Stimulated activated CD8-positive, alpha-beta memory T cell treated with anti-CD3 and anti-CD28 coated beads, Interleukin-15, amount 100 ng/mL, for 4 hours (primary cell): ENCODE measurements around the gene CYP1A2.
"Not testable (repeated sequence)": the region's sequence is repeated elsewhere in the genome, so short reads cannot be mapped to it uniquely, and the experiment has no call there.

Experiments
- DNase-seq, 2 donors: peaks; one replicate each; pipeline ENCODE4 v3.0.0-alpha.2; 2020; ENCODE audit warnings: low read depth in 2 of 2

Gene CYP1A2, protein sequence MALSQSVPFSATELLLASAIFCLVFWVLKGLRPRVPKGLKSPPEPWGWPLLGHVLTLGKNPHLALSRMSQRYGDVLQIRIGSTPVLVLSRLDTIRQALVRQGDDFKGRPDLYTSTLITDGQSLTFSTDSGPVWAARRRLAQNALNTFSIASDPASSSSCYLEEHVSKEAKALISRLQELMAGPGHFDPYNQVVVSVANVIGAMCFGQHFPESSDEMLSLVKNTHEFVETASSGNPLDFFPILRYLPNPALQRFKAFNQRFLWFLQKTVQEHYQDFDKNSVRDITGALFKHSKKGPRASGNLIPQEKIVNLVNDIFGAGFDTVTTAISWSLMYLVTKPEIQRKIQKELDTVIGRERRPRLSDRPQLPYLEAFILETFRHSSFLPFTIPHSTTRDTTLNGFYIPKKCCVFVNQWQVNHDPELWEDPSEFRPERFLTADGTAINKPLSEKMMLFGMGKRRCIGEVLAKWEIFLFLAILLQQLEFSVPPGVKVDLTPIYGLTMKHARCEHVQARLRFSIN

DNA sequence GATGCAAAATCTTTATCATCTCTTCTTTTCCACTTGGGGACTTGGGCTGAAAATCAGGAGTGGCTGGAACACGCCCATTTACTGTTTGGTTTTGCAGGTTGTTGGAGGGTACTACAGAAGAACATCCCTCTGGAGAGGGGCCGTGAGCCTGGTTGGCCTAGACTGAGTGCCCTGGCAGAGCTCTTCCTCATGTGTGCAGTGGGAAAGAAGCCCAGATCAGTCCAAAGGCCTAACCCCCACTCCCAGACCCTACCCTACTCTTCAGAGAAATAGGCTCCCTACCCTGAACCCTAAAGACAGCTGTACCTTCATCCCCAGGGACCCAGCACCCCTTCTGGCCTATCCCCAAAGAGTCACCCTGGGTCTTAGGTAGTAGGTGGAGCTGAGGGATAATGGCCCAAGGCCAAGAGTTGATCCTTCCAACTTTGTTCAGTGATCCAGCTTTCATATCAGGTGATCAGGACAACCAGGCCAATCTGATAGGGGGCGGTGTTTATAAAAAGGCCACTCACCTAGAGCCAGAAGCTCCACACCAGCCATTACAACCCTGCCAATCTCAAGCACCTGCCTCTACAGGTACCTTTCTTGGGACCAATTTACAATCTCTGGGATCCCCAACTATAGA, at the start of gene CYP1A2:
TSS of gene CYP1A2 (plus strand) at position 524 of the 625 bp plus-strand sequence. CDS start 894 bp downstream, outside the sequence.
- no peak for DNase-seq

DNA sequence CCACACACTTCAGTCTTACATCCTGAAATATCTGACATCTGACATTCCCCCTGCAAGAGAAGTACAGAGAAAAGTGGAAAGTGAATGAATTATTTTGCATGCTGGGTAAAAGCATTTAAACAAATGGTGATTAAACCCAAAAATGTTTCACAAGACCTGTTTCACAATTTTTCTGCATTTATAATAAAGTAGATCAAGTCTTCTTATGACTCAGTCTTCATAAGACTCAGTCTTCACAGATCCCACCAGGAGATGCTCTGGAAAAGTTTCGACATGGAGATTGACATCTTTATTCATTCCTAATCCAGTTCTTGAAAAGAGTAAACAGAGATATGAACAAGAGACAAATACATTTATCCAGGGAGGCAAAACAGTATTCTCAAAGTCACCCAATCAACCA, 39.6 kb upstream of the CYP1A2 start:
- no peak for DNase-seq

DNA sequence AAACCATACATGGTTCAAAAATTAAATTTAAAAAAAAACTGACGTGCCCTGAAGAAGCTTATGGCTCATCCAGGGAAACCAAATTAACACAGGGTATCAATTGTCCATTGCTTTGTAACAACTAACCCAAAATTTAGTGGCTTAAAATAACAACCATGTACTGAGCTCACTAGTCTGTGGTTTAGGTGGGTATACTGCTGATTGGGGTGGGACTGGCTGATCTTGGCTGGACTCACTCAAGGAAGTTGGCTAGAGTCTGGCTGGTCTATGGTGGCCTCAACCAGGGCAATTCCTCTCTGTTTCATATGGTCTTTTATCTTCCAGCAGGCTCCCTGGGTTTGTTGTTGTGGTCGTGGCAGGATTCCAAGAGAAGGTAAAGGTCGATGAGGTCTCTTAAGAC, 38.8 kb upstream of the CYP1A2 start:
- no peak for DNase-seq

DNA sequence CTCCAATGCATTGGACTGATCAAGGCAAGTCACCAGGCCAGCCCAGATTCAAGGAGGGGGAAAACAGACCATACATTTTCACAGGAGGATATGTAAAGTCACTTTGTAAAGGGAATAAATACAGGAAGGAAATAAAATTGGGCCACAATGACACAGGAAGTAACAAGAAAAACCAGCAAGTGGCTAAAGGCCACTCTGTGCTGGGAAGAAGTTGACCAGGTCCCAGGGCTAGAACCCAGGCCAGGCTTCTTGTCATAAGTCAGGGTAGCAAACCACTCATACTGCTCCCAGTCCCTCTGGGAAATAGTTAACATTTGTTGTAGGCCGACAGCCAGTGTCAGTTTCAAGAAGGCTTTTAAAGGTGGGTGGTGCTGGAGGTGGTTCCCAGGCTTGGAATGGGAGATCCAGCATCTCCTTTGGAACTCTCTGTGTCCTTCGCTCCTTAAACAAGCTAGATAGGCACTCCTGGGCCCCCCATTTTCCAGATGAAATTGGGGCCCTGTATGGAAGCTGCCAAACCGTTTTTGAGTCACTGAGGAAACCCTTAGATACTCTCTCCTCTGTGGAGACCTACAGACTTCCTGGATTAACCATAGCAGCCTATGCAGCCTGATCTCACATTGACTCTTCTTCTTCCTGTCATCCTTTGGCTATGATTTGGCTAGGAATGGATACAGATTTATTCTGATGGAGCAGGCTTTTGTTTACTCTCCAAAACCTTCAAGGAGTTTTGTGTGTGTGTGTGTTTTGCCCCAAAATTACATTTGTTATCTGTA, 38.1 kb upstream of the CYP1A2 start:
- DNase-seq = no peak

DNA sequence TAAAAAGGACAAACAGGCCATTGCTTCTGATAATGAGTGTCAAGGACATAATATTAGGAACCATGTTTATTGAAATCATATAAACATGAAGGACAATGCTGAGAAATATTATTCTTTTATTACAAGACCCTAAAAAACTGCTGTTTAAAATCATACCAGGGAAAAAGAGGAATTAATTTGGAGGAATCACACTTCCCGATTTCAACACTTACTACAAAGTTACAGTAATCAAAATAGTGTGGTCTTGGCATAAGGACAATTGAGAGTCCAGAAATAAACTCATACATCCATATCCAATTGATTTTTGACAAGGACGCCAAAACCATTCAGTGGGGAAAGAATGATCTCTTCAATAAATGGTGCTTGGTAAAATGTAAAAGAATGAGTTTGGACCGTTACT, 36.3 kb upstream of the CYP1A2 start:
- no peak for DNase-seq

DNA sequence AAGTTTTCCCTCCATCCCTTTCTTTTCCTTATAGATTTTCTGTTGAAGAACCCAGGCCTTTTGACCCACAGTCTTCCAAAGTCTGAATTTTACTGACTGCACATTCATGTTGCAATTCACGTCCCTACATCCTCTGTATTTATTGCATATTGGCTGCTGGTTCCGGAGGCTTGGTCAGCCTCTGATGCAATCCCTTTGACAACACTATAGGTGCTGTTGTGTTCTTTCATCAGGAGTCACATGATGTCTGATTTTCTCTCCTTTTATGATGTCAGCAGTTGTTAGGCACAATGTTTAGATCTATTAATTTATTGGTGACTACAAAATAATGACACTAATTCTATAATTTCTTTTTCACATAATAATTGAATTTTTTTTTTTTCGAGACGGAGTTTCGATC, 32.0 kb upstream of the CYP1A2 start:
- DNase-seq = no peak

DNA sequence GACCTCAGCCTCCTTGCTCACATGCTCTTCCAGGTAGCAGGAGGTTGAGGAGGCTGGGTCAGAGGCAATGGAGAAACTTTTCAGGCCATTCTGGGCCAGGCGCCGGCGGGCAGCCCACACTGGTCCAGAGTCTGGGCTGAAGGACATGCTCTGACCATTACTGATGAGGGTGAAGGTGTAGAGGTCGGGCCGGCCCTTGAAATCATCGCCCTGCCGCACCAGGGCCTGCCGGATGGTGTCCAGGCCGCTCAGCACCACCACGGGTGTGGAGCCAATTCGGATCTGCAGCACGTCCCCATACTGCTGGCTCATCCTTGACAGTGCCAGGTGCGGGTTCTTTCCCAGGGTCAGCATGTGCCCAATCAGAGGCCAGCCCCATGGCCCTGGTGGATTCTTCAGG, 26.1 kb upstream of the CYP1A2 start:
- DNase-seq = no peak

DNA sequence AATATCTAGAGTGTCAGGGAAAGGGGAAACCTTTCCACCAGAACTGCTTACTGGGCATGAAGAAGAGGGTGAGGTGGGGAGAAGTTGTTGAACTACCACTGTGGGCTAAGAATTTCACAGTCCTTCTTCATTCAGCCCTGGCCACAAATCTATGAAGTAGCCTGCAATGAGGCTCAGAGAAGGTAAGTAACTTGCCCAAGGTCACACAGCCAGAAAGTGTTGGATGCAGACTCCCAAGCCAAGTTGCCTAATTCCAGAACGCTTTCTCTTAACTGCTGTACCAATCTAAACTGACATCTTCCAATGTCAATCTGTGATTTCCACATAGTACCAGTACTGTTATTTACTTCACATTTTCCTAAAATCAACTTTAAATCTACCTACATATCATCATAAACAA, 25.5 kb upstream of the CYP1A2 start:
- no peak for DNase-seq

DNA sequence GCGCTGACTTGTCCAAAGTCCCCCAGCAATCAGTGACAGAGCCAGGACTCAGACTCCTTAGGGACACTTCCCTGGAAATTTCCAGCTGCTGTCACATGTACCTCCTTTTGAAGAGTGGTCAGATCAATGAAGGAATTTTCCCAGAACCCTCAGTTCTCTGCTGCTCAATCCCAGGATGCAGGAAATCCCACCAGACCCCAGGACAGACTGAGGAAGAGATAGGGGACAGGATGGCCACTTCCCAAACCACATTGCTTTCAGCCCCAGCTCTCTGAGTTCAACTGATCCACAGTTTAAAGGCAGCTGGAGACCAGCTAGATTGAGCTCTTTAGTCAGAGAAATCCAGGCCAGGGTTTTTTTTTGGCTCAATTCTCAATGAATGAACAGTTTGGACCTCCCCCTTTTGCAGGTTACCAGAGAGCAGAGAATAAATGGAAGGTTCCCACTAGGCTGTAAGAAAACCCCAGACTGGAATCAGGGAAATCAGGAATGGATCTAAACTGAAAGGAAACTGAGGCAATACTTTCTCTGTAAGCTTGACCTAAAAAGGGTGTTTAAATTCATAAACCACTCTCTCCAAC, 24.8 kb upstream of the CYP1A2 start:
- no peak for DNase-seq

DNA sequence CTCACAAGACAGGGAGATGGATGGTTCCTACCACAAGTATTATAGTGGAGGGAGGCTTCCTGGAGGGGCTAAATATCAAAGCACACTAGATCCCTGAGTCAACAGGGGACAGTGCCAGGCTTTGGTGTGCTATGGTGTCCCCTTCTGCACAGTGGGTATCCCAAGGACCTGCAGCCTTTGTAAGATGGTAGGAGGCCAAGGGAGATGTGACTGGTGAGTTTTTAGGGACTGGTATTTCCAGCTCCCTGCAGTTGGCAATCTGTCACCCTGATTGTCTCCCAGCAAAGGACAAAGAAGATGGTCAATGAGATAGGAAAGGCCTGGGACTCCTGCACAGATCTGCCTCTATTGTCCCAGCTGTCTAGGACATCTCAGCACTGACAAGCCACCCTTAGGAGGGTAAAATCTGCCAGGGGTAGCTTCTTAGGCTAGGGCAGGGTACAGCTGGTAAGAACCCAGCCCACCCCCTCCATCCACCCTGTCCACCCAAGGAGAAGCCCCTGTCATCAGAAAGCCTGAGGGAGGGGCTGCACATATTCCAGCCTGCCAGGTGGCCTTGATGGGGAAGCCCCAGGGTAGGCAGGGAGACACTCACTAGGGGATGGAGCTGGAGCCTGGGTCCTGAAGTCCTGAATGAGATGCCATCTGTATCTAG, 23.9 kb upstream of the CYP1A2 start:
- DNase-seq = no peak

DNA sequence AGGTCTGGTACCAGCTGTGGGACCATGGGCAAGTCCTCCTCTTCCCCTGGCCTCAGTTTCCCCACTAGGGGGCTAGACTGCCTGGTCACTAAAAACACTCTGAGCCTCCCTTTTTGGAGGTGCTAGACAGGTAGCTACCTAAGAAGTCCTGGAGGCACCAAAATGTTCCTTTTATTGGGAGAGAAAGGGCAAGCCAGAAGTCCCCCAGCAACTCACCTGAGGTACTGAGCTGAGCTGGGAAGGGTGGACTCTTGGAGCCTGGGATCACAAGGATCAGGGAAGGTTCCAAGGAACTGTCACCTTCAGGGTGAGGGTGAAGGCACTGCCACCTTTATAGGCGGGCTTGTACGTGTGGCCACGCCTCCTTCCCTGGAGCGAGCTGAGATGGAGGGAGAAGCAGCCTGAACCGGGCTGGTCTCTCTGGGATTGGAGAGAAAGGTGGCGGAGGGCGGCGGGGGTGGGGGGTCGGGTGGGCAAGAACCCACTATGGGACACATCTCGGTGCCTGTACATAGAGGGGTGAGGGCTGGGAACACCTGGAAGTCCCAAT, 23.3 kb upstream of the CYP1A2 start, which contains the start of gene CYP1A1:
TSS of gene CYP1A1 (minus strand) at position 304 of the 550 bp plus-strand sequence. CDS start 2,431 bp downstream, outside the sequence.
- no peak for DNase-seq

DNA sequence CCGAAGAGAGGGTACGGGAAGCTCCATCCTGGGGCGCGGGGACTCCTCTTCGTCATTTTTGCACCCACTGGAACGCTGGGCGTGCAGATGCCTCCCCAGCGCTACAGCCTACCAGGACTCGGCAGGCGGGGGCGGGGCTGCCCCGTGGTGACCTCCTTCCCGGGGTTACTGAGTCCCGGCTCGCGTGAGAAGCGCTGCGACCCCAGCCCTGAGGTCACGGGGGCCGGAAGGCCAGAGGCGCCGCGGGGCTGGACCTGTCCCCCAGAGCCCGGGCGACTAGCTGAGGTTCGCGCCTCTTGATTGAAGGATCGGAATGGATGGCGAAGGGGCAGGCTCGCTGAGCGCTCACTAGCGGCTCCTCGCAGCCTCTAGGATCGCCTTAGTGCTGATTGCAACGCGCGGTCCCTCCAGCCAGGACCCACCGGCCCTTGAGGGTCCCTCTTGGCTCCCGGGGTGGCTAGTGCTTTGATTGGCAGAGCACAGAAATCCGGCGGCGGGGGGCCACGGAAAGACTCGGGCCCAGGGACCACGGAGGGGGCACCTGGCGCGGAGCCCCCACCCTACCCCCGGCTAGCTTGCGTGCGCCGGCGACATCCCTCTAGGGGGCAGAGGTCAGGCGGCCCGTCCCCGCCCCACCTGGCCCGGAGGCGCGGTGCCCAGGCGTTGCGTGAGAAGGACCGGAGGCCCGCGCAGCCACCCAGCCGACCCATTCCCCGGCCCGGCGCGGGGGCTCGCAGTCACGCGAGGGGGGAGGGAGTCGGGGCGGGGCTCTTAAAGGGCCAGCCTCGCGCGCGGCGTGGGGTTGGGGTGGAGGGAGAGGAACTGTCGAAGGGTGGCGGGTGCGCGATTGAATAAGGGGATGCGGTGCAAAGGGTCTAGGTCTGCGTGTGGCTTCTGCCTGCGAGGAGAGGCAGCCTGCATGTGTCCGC, 22.5 kb upstream of the CYP1A2 start:
- peak in 1 of 2 donors; percentile 26 for DNase-seq

DNA sequence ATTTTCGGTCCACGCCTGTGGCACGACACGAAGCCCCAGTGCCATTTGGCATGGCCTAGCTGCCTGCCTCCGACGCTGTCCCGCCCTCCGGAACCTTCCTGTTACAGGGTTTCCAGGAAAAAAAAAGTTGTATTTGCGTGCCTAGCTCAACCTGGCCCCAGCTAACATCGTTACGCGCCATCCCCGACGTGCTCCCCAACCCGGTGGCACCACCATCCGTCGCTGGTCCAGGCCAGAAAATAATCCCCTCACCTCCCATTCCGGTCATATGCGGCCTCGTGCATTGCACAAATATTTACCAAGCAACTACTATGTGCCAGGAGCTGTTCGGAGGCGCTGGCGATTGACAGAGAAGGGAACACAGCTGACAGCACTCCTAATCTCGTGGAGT, 21.9 kb upstream of the CYP1A2 start:
- no peak for DNase-seq

DNA sequence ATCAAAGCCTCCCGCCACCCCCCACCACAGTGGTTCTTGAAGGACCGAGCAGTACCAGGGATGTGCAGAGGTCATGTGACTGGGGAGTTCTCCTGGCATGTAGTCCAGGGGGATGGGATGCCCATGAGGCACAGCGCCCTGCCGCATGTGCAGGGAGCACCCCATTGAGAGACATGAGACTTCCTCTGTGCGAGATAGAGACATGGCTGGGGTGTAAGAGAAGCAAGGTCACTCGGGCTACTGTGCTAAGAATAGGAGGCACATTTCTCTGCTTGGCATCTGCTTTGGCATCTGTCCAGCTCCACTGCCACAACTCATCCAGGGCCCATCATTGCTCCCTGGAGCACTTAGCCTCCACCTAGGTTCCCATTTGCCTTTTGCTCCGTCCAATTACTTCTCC, 20.9 kb upstream of the CYP1A2 start:
- DNase-seq = no peak

DNA sequence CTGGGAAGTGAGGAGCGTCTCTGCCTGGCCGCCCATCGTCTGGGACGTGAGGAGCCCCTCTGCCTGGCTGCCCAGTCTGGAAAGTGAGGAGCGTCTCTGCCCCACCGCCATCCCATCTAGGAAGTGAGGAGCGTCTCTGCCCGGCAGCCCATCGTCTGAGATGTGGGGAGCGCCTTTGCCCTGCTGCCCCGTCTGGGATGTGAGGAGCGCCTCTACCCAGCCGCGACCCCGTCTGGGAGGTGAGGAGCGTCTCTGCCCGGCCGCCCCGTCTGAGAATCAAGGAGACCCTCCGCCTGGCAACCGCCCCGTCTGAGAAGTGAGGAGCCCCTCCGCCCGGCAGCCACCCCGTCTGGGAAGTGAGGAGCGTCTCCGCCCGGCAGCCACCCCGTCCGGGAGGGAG, 19.9 kb upstream of the CYP1A2 start:
- DNase-seq = not testable (repeated sequence)

DNA sequence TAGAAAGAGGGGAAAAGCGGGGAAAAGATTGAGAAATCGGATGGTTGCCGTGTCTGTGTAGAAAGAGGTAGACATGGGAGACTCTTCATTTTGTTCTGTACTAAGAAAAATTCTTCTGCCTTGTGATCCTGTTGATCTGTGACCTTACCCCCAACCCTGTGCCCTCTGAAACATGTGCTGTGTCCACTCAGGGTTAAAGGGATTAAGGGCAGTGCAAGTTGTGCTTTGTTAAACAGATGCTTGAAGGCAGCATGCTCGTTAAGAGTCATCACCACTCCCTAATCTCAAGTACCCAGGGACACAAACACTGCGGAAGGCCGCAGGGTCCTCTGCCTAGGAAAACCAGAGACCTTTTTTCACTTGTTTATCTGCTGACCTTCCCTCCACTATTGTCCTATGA, 19.3 kb upstream of the CYP1A2 start:
- not testable (repeated sequence) for DNase-seq

DNA sequence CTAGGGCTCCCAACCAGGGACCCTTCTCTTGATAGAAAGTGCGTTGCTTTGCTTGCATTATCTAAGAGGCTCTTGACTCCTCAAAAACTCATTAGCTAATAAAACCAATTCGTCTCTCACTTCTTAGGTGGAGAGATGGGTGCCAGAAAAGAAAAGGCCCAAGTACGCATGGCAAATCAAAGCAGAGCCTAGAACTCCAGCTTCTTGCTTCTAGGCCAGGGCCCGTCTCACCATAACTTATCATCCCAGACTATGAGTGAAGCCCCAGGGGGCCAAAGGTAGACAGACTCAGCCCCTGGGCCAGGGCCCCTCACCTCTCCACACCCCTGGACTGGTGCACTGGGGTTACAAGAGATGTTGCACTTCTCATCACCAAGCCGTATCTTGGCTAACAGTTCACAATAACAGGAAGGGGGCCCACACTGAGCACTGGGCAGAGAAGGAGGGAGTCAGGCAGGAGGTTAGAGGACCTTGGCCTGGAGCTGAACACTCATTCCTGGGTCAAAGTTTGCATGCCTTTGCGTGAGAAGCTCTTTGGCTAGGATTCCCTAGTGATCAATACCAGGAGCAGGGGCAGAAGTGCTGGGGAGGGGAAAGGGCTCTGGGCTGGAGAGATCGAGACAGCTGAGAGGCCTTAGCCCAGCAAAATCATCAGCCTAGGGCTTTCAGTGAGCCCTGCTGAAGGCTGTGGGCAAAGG, 17.9 kb upstream of the CYP1A2 start:
- DNase-seq = no peak

DNA sequence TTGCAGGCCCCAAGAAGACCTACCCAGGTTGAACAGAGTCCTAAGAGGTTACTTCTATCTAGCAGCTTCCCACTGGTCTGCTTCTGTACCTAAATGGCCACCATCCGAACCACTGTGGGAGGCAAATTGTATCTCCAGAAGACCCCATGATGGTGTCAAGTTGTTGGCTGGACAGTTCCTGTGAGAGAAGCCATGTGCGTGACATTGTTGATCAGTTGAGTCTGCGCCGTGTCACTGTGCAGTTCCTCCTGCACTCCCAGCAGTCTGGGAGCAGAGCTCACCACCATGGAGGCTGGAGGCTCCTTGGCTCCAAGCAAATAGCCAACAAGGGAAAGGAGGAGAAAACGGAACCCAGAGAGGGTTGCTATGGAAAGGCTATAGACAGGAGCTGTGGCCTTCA, 15.8 kb upstream of the CYP1A2 start:
- no peak for DNase-seq

DNA sequence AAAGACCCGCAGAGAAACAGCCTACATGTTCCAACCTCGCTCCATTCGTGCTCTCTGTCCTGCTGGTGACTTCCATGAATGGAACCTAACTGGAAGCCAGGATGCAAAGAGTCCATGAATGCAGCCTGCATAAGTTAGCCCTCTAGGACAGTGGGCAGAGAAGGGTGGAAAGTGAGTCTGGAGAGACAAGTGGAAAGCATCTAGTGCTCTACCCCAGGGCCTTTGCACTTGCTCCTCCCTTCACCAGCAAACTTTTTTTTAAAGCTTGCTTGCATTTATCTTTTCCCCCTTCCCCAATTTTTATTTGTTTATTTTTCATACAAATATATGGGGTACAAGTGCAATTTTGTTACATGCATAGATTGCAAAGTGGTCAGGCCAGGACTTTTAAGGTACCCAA, 15.4 kb upstream of the CYP1A2 start:
- DNase-seq = no peak
